HG02885 (cell line): Measurements from ENCODE around the gene WDR44.
A peak's percentile ranks its signal among the peaks of the same experiment; 100 is the strongest.
"Not testable (repeated sequence)": the region's sequence is repeated elsewhere in the genome, so short reads cannot be mapped to it uniquely, and the experiment has no call there.

ENCODE experiments used
- ATAC-seq: cut with Tn5 transposase; IDR thresholded peaks from one replicate; pipeline ENCODE4 v1.9.1; 2021; ENCODE audit warnings: mild to moderate bottlenecking; ENCODE audit not compliant: unreplicated experiment, poor library complexity

Gene WDR44

GRCh38 chrX:118345464-118346257 is at the start of gene WDR44:
Gene WDR44 (plus strand): TSS chrX:118346106. CDS start chrX:118346504, 398 bp downstream.
- ATAC-seq: peak; percentile 86

GRCh38 chrX:118305827-118306226 is 40.1 kb upstream of the WDR44 start:
- not testable (repeated sequence) for ATAC-seq

- ATAC-seq: no peak
These were observed 30.4 kb upstream of the WDR44 start for GRCh38 chrX:118315529-118315928.

DNA sequence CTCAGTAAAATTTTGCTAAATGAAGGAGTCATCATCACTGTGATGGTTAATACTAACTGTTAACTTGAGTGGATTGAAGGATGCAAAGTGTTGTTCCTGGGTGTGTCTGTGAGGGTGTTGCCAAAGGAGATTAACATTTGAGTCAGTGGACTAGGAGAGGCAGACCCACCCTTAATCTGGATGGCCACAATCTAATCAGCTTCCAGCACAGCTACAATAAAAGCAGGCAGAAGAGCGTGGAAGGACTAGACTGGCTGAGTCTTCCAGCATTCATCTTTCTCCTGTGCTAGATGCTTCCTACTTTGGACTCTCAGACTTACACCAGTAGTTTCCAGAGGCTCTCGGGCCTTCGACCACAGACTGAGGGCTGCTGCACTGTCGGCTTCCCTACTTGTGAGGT is 21.3 kb upstream of the WDR44 start:
- no peak for ATAC-seq

- ATAC-seq: peak; percentile 52
These were observed 20.5 kb upstream of the WDR44 start for GRCh38 chrX:118325453-118325852.

DNA sequence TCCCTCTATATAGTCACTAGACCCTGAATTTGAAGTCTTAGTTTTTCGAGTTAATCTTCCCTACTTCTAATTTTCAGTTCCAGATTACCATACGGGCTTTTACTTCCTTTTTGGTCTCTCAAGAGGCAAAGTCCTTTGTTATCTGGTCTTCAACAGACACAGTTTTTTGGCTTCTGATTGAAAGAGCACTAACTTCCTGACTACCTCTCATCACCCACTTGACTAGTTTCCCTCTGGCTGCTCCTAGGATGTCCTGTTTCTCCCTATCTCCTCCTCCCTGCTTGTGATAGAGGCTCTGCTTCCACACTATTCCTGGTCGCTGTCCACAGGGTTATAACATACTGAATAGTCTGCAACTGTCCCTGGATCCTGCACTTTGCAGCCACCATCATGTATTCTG is 16.7 kb upstream of the WDR44 start:
- ATAC-seq: no peak

DNA sequence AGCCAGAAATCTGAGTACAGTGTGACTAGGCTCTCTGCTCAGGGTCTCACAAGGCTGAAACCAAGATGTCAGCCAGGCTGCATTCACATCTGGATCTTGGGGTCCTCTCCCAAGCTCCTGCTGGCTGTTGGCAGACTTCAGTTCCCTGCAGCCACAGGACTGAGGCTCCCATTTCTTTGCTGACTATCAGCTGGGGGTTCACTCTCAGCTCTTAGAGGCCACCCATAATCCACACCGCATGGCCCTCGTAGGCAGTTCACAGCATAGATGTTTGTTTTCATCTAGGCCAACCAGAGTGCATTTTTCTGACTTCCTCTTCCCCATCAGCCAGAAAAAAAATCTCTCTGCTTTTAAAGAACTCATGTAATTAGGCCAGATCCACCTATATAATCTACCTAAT is 8.2 kb upstream of the WDR44 start:
- ATAC-seq: no peak

DNA sequence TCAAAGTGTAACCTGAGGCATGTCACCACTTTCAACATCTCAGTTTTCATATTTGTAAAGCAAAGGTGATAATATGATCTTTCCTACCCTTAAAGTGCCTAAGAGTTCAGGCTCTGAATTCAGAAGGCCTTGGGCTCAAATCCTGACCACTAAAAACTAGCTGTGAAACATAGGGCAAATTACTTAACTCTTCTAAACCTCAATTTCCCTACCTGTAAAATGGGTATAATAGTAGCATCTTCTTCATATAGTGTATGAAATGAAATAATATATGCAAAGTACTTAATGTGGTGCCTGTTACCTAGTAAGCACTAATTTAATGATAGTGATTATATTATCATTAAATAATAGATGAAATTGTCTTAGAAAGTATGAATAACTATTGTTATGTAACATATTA is 7.0 kb upstream of the WDR44 start:
- ATAC-seq: no peak

- ATAC-seq: peak; percentile 14
These were observed 852 bp upstream of the WDR44 start for GRCh38 chrX:118345045-118345463.

GRCh38 chrX:118346258-118347094 is 570 bp downstream of the WDR44 start:
- peak; percentile 20 for ATAC-seq

DNA sequence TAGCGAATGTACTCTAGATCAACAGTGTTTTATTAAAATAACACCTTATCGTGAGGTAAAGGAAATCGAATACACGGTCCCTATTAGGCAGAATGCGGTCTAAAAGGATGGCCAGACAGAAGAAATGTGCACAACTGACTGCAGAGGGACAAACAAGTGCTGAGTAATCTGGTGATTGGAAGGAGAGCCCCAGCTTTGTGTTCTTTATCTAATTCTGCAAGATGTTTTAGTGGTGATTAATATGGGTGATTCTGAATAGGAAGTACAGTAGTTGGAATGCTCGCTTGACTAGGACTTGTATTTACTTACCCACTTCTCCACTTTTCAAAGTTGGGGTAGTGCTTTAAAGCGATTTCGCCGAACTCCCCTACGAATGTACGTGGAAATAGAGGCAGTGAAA is 1.2 kb downstream of the WDR44 start:
- no peak for ATAC-seq

DNA sequence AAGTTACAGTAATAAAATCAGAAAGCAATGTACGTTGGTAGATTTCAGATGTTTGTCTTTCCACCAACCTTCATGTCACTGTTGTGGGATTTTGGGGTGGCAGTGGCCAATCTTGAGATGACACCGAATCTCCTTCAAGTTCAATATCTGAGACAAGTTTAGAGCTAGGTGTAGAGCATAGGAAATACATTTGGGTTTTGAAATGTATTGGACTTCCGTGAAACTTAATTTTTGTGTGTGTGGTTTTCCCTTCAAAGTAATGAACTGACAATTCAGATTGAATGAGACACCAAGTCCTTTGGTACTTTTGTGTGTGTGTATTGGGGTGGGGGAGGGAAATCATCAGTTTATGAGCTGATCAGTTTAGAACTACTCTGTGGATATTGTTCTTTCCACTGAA is 1.8 kb downstream of the WDR44 start:
- ATAC-seq: no peak

- no peak for ATAC-seq
These were observed 2.4 kb downstream of the WDR44 start for GRCh38 chrX:118348186-118348810.

- ATAC-seq: no peak
These were observed 3.3 kb downstream of the WDR44 start for GRCh38 chrX:118349188-118349587.

DNA sequence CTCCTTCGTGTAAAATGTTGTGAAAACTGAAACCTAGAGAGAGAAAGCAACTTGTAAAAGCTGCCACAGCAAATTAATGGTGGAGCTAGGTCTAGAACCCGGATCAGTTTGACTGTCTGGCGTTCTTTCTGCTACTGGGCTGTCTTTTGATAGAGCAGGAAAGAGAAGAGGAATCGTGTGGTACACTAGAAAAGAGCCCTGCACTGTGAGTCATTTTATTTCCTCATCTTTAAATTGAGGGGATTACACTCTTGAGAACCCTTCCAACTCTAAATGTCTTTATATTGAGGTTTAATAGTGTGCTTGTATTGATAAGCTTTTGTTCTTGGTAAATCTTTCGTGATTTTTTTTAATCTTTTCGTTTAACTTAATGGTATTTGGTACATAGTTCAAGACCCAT is 4.3 kb downstream of the WDR44 start:
- no peak for ATAC-seq

DNA sequence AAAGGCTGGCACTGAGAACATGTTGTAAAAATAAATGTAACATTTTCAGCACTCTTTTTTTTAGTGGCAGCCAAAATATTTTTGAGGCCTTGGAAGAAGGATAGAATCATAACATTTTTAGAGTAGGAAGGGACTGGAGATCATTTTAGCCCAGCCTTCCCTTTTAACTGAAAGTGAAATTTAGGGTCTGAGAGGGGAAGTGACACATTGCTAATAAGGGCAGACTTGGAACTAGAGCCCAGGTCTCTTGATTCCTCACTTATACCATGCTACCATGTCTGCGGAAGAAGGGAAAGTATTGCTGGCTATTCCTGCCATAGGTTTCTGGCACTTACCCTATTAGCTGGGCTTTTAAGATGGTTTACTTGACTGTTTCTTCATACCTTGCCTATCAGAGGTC is 4.8 kb downstream of the WDR44 start:
- no peak for ATAC-seq

- ATAC-seq: no peak
These were observed 6.7 kb downstream of the WDR44 start for GRCh38 chrX:118352566-118352965.

DNA sequence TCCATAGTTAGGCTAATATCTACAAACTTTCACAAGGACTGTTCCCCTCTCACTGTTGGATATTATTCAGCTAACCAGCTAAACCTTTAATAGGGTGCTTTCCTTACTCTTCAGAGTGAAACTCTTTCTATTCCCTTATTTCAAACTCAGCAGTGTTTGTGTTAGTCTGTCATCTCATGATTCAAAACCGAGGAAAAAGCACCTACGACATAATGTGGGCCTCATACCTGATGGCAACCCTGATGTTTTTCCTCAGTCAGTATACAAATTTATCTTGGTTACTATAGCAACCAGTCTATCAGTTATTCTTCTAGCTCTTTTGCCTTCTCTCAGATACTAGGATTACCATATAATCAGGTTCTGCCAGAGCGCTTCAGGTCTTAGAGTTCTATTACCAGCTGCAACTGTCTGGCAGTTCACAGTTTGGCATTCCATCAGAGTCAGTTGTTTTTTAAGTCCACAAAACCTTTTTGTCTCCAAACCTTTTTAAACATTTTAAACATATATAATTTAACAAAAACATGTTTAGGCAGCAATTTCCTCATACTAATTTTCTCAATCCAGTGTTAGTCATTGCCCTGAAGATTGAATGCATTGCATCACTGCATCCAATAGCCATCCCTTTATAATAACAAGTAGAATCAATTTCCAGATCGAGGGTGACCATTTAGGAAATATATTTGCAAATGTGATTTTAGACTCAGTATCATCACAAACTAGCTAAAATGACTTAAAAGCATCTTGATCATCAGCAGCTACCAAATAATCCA is 7.4 kb downstream of the WDR44 start:
- no peak for ATAC-seq

GRCh38 chrX:118355225-118355920 is 9.5 kb downstream of the WDR44 start:
- ATAC-seq: peak; percentile 42
